Stimulated activated effector memory CD8-positive, alpha-beta T cell treated with anti-CD3 and anti-CD28 coated beads, Interleukin-12 subunit alpha, Interleukin-12 subunit beta, amount 100 ng/mL, for 72 hours (primary cell): Measurements from ENCODE around the gene SLC12A3.

ENCODE experiments used
- ATAC-seq: fragments of 150-1000 bp; cut with Tn5 transposase; 2 replicates; pipeline ENCODE4 v1.10.0; 2021
- DNase-seq, 2 donors: peaks; one replicate each; pipeline ENCODE4 v3.0.0; 2021 to 2022; ENCODE audit warnings: low spot score in 2 of 2
- H3K27ac Mint-ChIP-seq: one replicate; pipeline ENCODE4 v1.8.0; 2022; ENCODE audit warnings: mild to moderate bottlenecking, mixed read lengths
- H3K36me3 Mint-ChIP-seq: one replicate; pipeline ENCODE4 v1.8.0; 2022; ENCODE audit warnings: mild to moderate bottlenecking, mixed read lengths
- H3K4me1 Mint-ChIP-seq: one replicate; pipeline ENCODE4 v1.8.0; 2022; ENCODE audit warnings: mixed read lengths
- H3K4me3 Mint-ChIP-seq: one replicate; pipeline ENCODE4 v1.8.0; 2022; ENCODE audit warnings: mild to moderate bottlenecking, mixed read lengths
- H3K9me3 Mint-ChIP-seq: one replicate; pipeline ENCODE4 v1.8.0; 2022; ENCODE audit warnings: mixed read lengths

Gene SLC12A3

DNA sequence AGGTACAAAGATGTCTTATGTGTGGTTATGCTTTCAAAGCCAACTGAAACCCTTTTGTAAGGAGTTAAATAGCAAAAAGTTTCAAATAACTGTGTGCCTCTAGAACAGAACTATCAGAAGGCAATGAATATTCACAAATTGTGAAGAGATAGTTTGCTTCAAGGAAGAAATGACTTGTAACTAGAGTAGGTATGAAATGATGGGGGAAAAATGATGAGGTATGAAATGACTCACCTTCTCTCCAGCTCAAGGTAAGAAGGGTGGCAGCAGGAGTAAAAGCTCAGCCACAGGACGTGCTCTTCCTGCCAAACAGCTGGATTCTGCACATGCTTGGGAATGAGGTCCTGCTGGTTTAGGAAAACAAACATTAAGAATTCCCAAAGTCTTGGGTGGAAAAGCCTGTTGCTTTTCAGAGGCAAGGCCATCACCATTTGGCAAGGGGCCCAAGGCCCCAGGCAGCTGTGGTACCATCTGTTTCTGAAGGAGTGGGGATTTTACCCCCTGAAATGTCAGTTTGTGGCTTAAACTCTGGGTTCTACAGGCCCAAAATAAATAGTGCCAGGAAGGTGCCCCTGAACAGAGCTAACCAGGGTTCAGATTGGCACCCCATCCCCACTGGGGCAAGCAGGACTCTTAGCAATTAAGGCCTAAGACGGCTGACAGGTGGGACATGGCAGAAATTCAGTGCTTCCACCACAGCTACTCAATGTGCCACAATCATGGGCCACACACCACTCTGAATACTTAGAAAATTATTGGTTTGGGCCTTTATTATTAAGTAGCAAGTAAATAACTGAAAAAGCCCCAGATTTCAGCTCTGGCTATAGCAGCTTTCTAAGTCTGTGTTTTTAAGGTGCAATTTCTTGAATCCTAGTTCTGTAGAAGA, 80.2 kb downstream of the SLC12A3 start:
- Mint-ChIP-seq H3K9me3 (no peaks in the 10 kb centered on the region), H3K4me3 (peak overlapping the region; percentile 48), H3K4me1 (peaks cover 46% of the 10 kb centered on the region), H3K36me3 (peaks cover 81% of the 10 kb centered on the region), H3K27ac (peak overlapping the region; percentile 85)
- DNase-seq (peak; percentile 30 to 75), ATAC-seq (peak; percentile 92)

GRCh38 chr16:56945847-56946527, 81.0 kb downstream of the SLC12A3 start:
- Mint-ChIP-seq H3K9me3 (no peaks in the 10 kb centered on the region), H3K36me3 (peaks cover 73% of the 10 kb centered on the region), H3K4me3 (no peak overlapping the region), H3K27ac (no peak overlapping the region), H3K4me1 (peaks cover 50% of the 10 kb centered on the region)
- DNase-seq (no peak), ATAC-seq (no peak)

DNA sequence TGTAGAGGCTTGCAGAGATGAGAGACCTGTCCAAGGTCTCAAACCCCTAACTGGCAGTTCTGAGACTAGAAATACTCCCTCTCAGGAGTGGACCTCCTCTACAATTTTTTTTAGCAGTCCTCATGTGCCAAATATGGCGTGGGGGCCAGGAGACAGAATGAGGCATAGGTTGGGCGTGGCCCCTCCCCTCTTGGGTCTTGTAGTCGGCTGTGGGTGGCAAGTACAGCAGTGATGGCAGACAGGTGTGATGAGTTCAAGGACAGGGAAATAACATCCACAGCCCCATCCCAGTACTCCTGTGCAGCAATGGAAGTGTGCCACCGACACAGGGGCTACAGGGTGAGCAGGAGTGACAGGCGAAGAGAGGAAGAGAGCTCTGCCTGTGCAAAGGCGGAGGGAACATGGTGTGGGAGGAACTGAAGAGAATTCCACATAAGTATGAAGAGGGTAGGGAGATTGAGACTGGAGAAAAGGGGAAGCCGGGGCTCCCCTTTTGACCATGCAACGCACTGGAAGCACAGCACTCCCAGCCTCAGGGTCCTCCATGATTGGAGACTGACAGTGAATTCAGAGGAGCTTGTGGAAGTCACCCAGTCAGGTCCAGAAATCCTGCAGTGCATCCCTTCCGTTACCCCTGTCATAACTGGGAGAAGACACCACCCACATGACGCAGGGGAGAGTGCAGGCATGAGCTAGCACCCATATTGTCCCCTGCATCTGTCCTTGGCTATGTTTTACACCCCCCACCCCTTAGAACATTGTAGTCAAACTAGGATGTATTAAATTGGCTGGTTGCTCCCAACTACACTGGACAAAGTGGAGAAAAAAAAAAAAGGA, 82.0 kb downstream of the SLC12A3 start:
- Mint-ChIP-seq H3K4me1 (peaks cover 53% of the 10 kb centered on the region), H3K27ac (peak overlapping the region; percentile 75), H3K9me3 (no peaks in the 10 kb centered on the region), H3K4me3 (no peak overlapping the region), H3K36me3 (peaks cover 63% of the 10 kb centered on the region)
- DNase-seq (no peak), ATAC-seq (no peak)

- Mint-ChIP-seq H3K4me3 (no peak overlapping the region), H3K27ac (peak overlapping the region; percentile 75), H3K36me3 (peaks cover 57% of the 10 kb centered on the region), H3K4me1 (peaks cover 51% of the 10 kb centered on the region), H3K9me3 (no peaks in the 10 kb centered on the region)
- no peak for DNase-seq
- no peak for ATAC-seq
Measured at GRCh38 chr16:56947604-56947995, 82.6 kb downstream of the SLC12A3 start.

DNA sequence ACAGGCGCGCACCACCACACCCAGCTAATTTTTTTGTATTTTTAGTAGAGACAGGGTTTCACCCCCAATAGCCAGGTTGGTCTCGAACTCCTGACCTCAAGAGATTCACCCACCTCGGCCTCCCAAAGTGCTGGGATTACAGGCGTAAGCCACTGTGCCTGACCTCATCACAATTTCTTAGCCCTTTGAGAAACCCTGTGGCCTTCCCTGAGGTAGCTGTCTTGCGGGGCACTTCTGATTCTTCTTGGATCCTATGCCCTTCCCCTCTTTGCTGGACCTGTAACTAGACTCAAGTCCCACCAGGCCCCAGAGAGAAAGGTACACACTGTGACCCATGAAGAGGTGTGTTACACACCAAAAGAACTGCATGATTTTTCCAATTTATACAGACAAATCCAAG, 83.2 kb downstream of the SLC12A3 start:
- ATAC-seq: no peak
- Mint-ChIP-seq H3K4me1 (peaks cover 44% of the 10 kb centered on the region), H3K9me3 (no peaks in the 10 kb centered on the region), H3K4me3 (no peak overlapping the region), H3K36me3 (peaks cover 50% of the 10 kb centered on the region), H3K27ac (peak overlapping the region; percentile 75)
- no peak for DNase-seq

- Mint-ChIP-seq H3K4me3 (no peak overlapping the region), H3K9me3 (no peaks in the 10 kb centered on the region), H3K36me3 (peaks cover 32% of the 10 kb centered on the region), H3K4me1 (peaks cover 26% of the 10 kb centered on the region), H3K27ac (peak overlapping the region; percentile 75)
- no peak for DNase-seq
- no peak for ATAC-seq
Measured at GRCh38 chr16:56950051-56950450, 85.0 kb downstream of the SLC12A3 start.

GRCh38 chr16:56950455-56950854, 85.4 kb downstream of the SLC12A3 start:
- Mint-ChIP-seq H3K4me3 (no peak overlapping the region), H3K9me3 (no peaks in the 10 kb centered on the region), H3K27ac (peak overlapping the region; percentile 75), H3K36me3 (peaks cover 28% of the 10 kb centered on the region), H3K4me1 (peaks cover 24% of the 10 kb centered on the region)
- ATAC-seq: no peak
- no peak for DNase-seq

DNA sequence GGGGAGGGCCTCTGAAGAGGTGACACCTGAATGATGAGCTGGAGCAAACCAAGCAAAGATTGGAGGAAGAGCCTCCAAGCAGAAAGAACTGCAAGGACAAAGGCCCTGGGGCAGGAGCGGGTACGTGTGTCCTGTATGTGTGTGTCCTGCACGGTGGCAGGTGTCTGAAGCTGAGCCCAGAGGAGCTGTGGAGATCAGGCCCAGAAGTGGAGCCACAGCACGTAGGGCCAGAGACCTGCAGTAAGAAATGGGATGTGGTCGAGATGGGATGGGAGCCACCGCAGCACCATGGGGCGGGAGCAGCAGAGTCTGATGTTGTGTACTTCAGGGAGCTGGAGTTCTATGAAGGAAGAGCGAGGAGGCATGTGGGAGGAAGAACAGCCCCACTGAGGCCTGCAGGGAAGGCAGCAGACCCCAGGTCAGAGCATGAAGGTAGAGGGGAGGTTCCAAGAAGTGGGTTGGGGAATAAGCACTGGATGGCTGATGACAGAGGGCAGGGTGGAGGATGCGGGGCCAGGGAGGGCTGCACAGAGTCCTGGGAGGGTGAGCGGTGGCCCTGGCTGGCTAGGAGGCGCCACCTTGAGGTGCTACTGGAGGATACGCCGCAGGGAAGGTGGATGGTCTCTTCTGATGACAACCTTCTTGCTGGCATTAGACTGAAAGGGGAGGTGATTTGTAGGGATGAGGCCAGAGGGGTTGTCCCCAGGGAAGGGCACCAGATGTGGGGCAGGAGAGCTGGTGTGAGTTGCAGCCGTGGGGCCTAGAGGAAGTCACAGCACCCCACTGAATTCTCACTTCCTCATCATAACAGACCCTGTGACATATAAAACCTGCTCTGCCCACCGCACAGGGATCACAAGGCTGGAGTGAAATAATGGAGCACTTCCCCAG, 86.1 kb downstream of the SLC12A3 start:
- Mint-ChIP-seq H3K27ac (peak overlapping the region; percentile 75), H3K36me3 (peaks cover 21% of the 10 kb centered on the region), H3K4me1 (peaks cover 24% of the 10 kb centered on the region), H3K4me3 (no peak overlapping the region), H3K9me3 (no peaks in the 10 kb centered on the region)
- DNase-seq (peak; percentile 48 to 79), ATAC-seq (peak; percentile 89)

GRCh38 chr16:56953006-56953405, 88.0 kb downstream of the SLC12A3 start:
- H3K27ac Mint-ChIP-seq: no peak overlapping the region
- peaks cover 3% of the 10 kb centered on the region for H3K36me3 Mint-ChIP-seq
- H3K4me3 Mint-ChIP-seq: no peak overlapping the region
- ATAC-seq (no peak), DNase-seq (no peak)
- peaks cover 17% of the 10 kb centered on the region for H3K4me1 Mint-ChIP-seq
- H3K9me3 Mint-ChIP-seq: no peaks in the 10 kb centered on the region

GRCh38 chr16:56956076-56956475, 91.1 kb downstream of the SLC12A3 start:
- Mint-ChIP-seq H3K36me3 (no peaks in the 10 kb centered on the region), H3K4me3 (no peak overlapping the region), H3K9me3 (no peaks in the 10 kb centered on the region), H3K27ac (no peak overlapping the region), H3K4me1 (peaks cover 6% of the 10 kb centered on the region)
- DNase-seq (no peak), ATAC-seq (no peak)

- H3K9me3 Mint-ChIP-seq: no peaks in the 10 kb centered on the region
- no peaks in the 10 kb centered on the region for H3K36me3 Mint-ChIP-seq
- H3K27ac Mint-ChIP-seq: no peak overlapping the region
- DNase-seq: no peak
- H3K4me1 Mint-ChIP-seq: no peaks in the 10 kb centered on the region
- no peak overlapping the region for H3K4me3 Mint-ChIP-seq
- no peak for ATAC-seq
Measured at GRCh38 chr16:56956756-56957155, 91.7 kb downstream of the SLC12A3 start.

DNA sequence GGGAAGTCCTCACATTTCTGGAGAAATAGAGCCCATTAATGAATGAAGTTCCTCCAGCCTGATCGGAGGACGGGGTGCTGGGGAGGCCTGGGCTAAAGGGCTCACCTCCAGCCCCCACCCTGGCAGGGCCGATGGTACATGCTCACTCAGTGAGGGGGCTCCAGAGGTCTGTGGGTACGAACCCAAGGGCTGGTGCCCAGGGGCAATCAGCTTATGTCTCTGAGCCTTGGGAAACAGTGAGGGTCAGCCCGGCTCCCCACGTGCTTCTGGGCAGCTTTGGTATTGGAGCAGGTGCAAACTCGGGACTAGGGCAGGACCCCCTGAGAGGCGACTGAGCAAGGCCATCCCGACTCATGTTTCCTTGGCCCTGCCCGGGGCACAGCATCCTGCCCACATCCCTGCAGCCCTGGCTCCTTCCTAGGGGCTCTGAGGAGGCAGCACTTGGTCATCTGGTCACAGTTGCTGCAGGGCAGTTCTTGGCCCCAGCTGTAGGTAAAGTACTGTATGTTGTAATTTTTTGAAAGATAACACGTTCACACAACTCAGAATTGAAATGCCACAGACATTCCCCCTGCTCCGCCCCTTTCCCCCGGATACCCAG, 95.8 kb downstream of the SLC12A3 start:
- H3K4me3 Mint-ChIP-seq: no peak overlapping the region
- H3K36me3 Mint-ChIP-seq: peaks cover 6% of the 10 kb centered on the region
- DNase-seq: no peak
- ATAC-seq: no peak
- no peaks in the 10 kb centered on the region for H3K9me3 Mint-ChIP-seq
- H3K27ac Mint-ChIP-seq: no peak overlapping the region
- H3K4me1 Mint-ChIP-seq: peaks cover 16% of the 10 kb centered on the region

- H3K4me3 Mint-ChIP-seq: no peak overlapping the region
- H3K9me3 Mint-ChIP-seq: no peaks in the 10 kb centered on the region
- no peak for DNase-seq
- H3K27ac Mint-ChIP-seq: no peak overlapping the region
- peaks cover 6% of the 10 kb centered on the region for H3K36me3 Mint-ChIP-seq
- H3K4me1 Mint-ChIP-seq: peaks cover 20% of the 10 kb centered on the region
- no peak for ATAC-seq
Measured at GRCh38 chr16:56961386-56961785, 96.4 kb downstream of the SLC12A3 start.

DNA sequence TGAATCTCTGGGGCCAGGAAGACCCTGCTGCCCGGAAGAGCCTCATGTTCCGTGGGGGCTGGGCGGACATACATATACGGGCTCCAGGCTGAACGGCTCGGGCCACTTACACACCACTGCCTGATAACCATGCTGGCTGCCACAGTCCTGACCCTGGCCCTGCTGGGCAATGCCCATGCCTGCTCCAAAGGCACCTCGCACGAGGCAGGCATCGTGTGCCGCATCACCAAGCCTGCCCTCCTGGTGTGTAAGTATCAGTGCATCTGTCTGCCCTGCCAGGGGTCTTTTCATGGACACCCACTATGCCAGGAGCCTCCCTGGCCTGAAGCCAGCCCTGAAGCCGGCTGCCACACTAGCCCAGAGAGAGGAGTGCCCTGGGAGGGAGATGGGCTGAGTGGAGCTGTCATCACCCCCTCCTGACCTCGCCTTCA, 96.9 kb downstream of the SLC12A3 start, which contains the start of gene CETP:
Gene CETP (plus strand): TSS at position 100 of the 431 bp plus-strand sequence. CDS start 30 bp downstream, at position 130.
- DNase-seq (no peak), ATAC-seq (no peak)
- Mint-ChIP-seq H3K4me1 (peaks cover 20% of the 10 kb centered on the region), H3K9me3 (no peaks in the 10 kb centered on the region), H3K4me3 (no peak within 1 kb of the TSS), H3K36me3 (peaks cover 6% of the 10 kb centered on the region), H3K27ac (no peak within 1 kb of the TSS)
